CD4-positive, alpha-beta memory T cell (primary cell): ENCODE data around the gene PTCD1. TPM values are rescaled to one million over a fixed set of nuclear protein-coding genes. Genes with fewer than 3 reads are reported as not detected.
A peak's percentile ranks its signal among the peaks of the same experiment; 100 is the strongest.

Source experiments
- CTCF ChIA-PET: fragments of 350-600 bp; sonication (Branson Sonifier 250); formaldehyde crosslinking; loops from one replicate; lab custom pipeline; 2021; ENCODE audit warnings: inconsistent platforms; ENCODE audit not compliant: partially characterized antibody; lab: Charles Lee
- POLR2A ChIA-PET: fragments of 350-600 bp; sonication (Branson Sonifier 250); formaldehyde crosslinking; loops from one replicate; lab custom pipeline; 2021; ENCODE audit not compliant: partially characterized antibody; lab: Charles Lee
- DNase-seq, 5 donors: peaks; one replicate each; pipeline versions ENCODE4 v3.0.0 to v3.0.0-alpha.2; 2020 to 2022; ENCODE audit warnings: mixed read lengths in 1 of 5
- H3K27ac ChIP-seq: one replicate; pipeline ENCODE4 v1.7.0; 2013; ENCODE audit warnings: low read depth, low read length
- H3K27me3 ChIP-seq: 2 replicates; pipeline ENCODE4 v1.7.0; 2013; ENCODE audit warnings: mild to moderate bottlenecking, low read length, moderate library complexity; ENCODE audit not compliant: insufficient read depth
- H3K36me3 ChIP-seq: 2 replicates; pipeline ENCODE4 v1.7.0; 2013; ENCODE audit warnings: mild to moderate bottlenecking, low read length, moderate library complexity; ENCODE audit not compliant: insufficient read depth
- H3K4me1 ChIP-seq: 2 replicates; pipeline ENCODE4 v1.7.0; 2013; ENCODE audit warnings: mild to moderate bottlenecking, low read length, moderate library complexity; ENCODE audit not compliant: insufficient read depth
- H3K4me3 ChIP-seq, 2 donors: one replicate each; pipeline ENCODE4 v1.7.0; 2013; ENCODE audit warnings: low read length in 2 of 2, mild to moderate bottlenecking in 1 of 2
- H3K9me3 ChIP-seq, 2 donors: one replicate each; pipeline ENCODE4 v1.7.0; 2013; ENCODE audit warnings: low read length in 2 of 2, control low read depth in 1 of 2; ENCODE audit not compliant: control insufficient read depth in 1 of 2
- H3K27ac Mint-ChIP-seq, 7 donors: one replicate each; pipeline ENCODE4 v1.8.0; 2020 to 2021; ENCODE audit warnings: mixed read lengths in 7 of 7, mild to moderate bottlenecking in 6 of 7, inconsistent platforms in 3 of 7, moderate library complexity in 3 of 7
- H3K27me3 Mint-ChIP-seq, 2 donors: one replicate each; pipeline ENCODE4 v1.8.0; 2020 to 2021; ENCODE audit warnings: mixed read lengths in 2 of 2
- H3K36me3 Mint-ChIP-seq, 2 donors: one replicate each; pipeline ENCODE4 v1.8.0; 2020 to 2021; ENCODE audit warnings: mixed read lengths in 2 of 2, inconsistent platforms in 1 of 2, mild to moderate bottlenecking in 1 of 2
- H3K4me1 Mint-ChIP-seq, 4 donors: one replicate each; pipeline ENCODE4 v1.8.0; 2020 to 2021; ENCODE audit warnings: mixed read lengths in 4 of 4, mild to moderate bottlenecking in 1 of 4
- H3K4me3 Mint-ChIP-seq, 8 donors: one replicate each; pipeline ENCODE4 v1.8.0; 2020 to 2021; ENCODE audit warnings: mixed read lengths in 8 of 8, mild to moderate bottlenecking in 7 of 8, moderate library complexity in 6 of 8, inconsistent platforms in 3 of 8
- H3K9me3 Mint-ChIP-seq, 8 donors: one replicate each; pipeline ENCODE4 v1.8.0; 2020 to 2021; ENCODE audit warnings: mixed read lengths in 8 of 8, mild to moderate bottlenecking in 5 of 8, inconsistent platforms in 3 of 8, moderate library complexity in 1 of 8
- intact Hi-C: fragments of 100-400 bp; cut with micrococcal nuclease; formaldehyde crosslinking; loops from one replicate; pipeline ENCODE4 v1.15.1; 2023
- polyA plus RNA-seq, 2 donors: library from polyadenylated mRNA; unstranded; fragments of 300-500 nt; fragmentation: Illumina TruSeq; gene quantifications; one replicate each; pipeline ENCODE4 v1.2.3, GENCODE V29; 2021
- total RNA-seq, 2 experiments: library from RNA; stranded (reverse); gene quantifications; one replicate each; pipeline ENCODE4 v1.2.3, GENCODE V29; 2021

The PTCD1 gene
- total and polyA plus RNA-seq, 4 experiments from 2014 or later, result 1.00 to 7.7 (median 5.7) TPM

DNA sequence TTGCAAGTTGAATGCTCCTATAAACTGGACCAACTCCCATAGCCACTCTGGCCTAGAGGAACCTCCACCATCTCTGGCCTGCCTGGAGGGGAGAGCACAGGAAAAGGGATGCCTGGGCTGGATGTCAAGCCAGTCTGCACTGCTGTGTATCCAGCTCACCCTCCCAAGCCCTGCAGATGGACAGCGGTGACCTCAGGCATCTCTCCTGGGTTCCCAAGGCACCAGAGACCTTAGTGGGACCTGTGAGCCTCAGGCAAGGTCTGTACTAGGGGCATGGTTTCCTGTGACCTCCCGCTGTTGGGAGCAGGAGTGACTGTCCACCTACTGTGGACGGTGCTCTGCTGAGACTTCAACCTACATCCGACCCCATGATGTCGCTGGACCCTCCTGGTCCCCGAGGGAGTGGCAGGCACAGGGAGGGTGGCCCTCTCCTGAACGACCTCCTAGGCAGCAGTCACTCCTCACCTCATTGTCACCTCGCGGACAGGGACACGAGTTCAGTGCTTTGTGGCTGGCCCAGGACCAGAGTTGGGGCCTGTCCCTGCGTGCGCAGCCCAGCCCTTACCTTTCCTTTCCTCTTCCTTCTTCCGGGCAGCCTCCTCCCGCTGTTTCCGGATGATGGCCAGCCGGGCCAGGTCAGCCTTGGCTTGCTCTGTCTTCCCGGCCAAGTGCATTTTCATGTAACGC is 41.2 kb downstream of the PTCD1 start:
- peaks cover 28 to 81% of the 10 kb centered on the region in 2 donors for H3K36me3 Mint-ChIP-seq

DNA sequence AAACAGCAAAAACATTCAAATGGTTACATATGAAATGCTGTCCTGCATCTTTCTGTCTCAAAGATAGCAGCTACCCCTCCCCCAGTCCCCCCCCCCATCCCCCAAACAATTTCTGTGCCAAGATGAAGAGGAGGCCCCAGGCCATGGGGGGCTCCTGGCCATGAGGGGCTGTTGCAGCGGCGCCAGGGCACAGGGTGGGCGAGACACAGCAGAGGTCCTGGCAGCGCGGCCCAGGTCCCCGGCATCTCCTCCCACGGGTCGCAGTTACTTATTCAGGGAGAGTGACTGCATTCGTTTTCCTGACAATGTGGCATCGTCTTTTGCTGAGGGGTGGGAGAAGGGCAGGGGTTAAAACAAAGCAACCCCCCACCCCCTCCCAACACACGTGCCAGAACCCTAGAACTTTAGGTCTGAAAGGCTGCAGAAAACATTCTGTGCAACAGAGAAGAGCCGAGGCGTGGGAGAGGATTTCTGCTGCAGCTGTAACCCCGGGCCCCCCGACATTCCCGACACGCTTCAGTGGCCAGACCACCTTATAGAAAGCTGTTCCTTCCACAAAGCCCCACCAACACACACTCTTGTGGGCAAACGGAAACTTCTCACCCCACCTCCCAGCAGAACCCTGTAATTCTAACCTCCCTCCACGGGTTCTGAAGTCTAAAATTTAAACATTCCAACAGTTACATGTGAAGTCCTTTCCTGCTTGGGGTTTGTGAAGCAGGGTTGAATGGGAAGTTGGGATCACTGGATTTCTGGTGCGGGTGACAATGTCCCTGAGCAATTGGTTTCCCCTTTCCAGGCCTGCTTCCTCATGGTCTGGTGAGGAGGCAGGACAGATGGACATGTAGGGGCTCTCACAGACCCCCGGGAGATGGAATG is 41.9 kb downstream of the PTCD1 start:
- peak overlapping the region in 2 of 7 donors; percentile 53 to 68 for H3K27ac Mint-ChIP-seq
- DNase-seq, result no peak
- intact Hi-C loops, result no loop called here
- peaks cover 0 to 3% (median 0%) of the 10 kb centered on the region in 8 donors for H3K9me3 Mint-ChIP-seq
- peaks cover 28 to 84% of the 10 kb centered on the region in 2 donors for H3K36me3 Mint-ChIP-seq
- Histone ChIP-seq H3K27me3 (no peaks in the 10 kb centered on the region), H3K36me3 (peaks cover 68% of the 10 kb centered on the region), H3K27ac (no peak overlapping the region), H3K4me1 (peaks cover 22% of the 10 kb centered on the region), H3K4me3 (no peak overlapping the region), H3K9me3 (no peaks in the 10 kb centered on the region)
- ChIA-PET POLR2A (interaction anchor here (0.5 to 13.0 kb wide), 4 partner anchors 10 to 94 kb away, joined by 3 to 210 read pairs (median 3); partner anchors contain the start of genes BUD31 and PDAP1), CTCF (no interaction called here)
- H3K27me3 Mint-ChIP-seq, result no peaks in the 10 kb centered on the region
- H3K4me1 Mint-ChIP-seq, result peaks cover 10 to 38% (median 26%) of the 10 kb centered on the region in 4 donors
- no peak overlapping the region for H3K4me3 Mint-ChIP-seq

More for the DNA sequence above, 41.2 kb downstream of the PTCD1 start:
- H3K4me1 ChIP-seq, result peaks cover 16% of the 10 kb centered on the region
- CTCF ChIA-PET, result no interaction called here
- POLR2A ChIA-PET, result interaction anchor here (1.1 to 13.0 kb wide), 3 partner anchors 9 to 22 kb away, joined by 3 to 210 read pairs (median 10); partner anchors contain the start of genes BUD31 and PDAP1
- no peaks in the 10 kb centered on the region for H3K27me3 ChIP-seq
- peaks cover 0 to 3% (median 0%) of the 10 kb centered on the region in 8 donors for H3K9me3 Mint-ChIP-seq
- H3K27ac ChIP-seq, result no peak overlapping the region
- intact Hi-C loops, result no loop called here
- no peak overlapping the region for H3K4me3 ChIP-seq
- H3K9me3 ChIP-seq, result no peaks in the 10 kb centered on the region
- H3K27ac Mint-ChIP-seq, result peak overlapping the region in 6 of 7 donors; percentile 23 to 68 (median 54)
- no peaks in the 10 kb centered on the region for H3K27me3 Mint-ChIP-seq
- no peak overlapping the region for H3K4me3 Mint-ChIP-seq
- no peak for DNase-seq
- H3K36me3 ChIP-seq, result peaks cover 62% of the 10 kb centered on the region
- peaks cover 7 to 33% (median 22%) of the 10 kb centered on the region in 4 donors for H3K4me1 Mint-ChIP-seq

DNA sequence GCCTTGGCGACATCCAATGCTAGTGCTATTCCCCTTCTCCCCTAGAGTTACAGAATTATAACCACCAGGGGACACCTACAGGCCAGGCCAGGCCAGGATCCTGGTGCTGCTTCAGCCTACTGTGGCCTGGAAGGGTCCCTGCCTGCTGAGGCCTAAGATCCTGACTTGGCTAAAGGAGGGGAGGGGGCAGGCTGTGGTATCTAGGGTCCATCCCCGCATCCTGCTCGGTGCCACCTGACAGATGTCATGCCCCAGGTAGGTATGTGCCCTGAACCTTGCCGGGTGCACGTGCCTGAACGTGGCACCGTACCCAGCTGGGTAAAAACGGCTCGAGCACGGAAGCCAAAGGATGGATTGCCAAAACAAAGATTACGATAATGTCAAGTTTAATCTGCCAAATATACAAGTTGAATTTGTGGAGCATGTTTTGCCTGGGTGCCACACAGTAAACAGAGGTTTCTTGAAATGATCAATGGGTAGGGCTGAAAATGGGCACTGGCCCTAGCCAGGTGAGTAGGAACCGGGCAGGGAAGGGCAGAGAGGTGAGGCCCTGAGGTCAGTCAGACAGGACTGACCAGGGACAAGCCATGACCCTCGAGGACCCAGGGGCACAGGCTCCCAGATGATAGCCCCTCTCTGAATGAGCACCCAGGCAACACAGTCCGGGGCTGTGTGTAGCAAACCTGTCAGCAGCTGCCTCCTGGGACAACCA is 42.8 kb downstream of the PTCD1 start:
- Mint-ChIP-seq H3K4me3 (no peak overlapping the region), H3K27ac (peak overlapping the region in 4 of 7 donors; percentile 41 to 93 (median 74)), H3K36me3 (peaks cover 24 to 82% of the 10 kb centered on the region in 2 donors), H3K27me3 (no peaks in the 10 kb centered on the region), H3K4me1 (peaks cover 8 to 35% (median 26%) of the 10 kb centered on the region in 4 donors), H3K9me3 (no peaks in the 10 kb centered on the region)
- POLR2A ChIA-PET, result interaction anchor here (1.0 to 13.0 kb wide), 3 partner anchors 11 to 20 kb away, joined by 3 to 210 read pairs (median 47); partner anchors contain the start of genes BUD31 and PDAP1
- no peak for DNase-seq
- CTCF ChIA-PET, result interaction anchor here (1.3 to 4.4 kb wide), 2 partner anchors 13 to 31 kb away, joined by 3 to 28 read pairs; partner anchors contain the start of genes BUD31 and PDAP1
- Histone ChIP-seq H3K9me3 (no peaks in the 10 kb centered on the region), H3K27ac (peak overlapping the region; percentile 16), H3K36me3 (peaks cover 70% of the 10 kb centered on the region), H3K4me1 (peaks cover 22% of the 10 kb centered on the region), H3K27me3 (no peaks in the 10 kb centered on the region), H3K4me3 (no peak overlapping the region)
- intact Hi-C loops, result no loop called here

DNA sequence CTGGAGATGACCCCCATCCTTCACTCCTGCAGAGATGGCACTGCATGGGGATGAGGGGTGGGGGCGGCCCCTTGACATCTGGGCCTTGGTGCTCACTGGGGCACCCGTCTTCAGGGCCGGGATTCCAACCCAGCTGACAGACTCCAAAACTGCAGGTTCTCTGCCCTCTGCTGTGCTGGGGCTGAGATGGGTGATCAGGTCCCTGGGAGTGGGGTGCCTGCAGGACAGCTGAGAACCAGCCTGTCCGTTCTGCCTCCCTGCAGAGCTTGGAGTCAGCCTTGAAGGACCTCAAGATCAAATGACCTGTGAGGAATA is 44.5 kb downstream of the PTCD1 start:
- DNase-seq, result no peak
- peaks cover 70% of the 10 kb centered on the region for H3K36me3 ChIP-seq
- no peaks in the 10 kb centered on the region for H3K27me3 ChIP-seq
- peaks cover 22% of the 10 kb centered on the region for H3K4me1 ChIP-seq
- H3K9me3 ChIP-seq, result no peaks in the 10 kb centered on the region
- Mint-ChIP-seq H3K9me3 (no peaks in the 10 kb centered on the region), H3K27me3 (no peaks in the 10 kb centered on the region), H3K27ac (peak overlapping the region; percentile 71 to 97 (median 93)), H3K4me1 (peaks cover 8 to 32% (median 24%) of the 10 kb centered on the region in 4 donors), H3K36me3 (peaks cover 17 to 71% of the 10 kb centered on the region in 2 donors), H3K4me3 (peak overlapping the region in 1 of 8 donors; percentile 49)
- peak overlapping the region; percentile 60 for H3K27ac ChIP-seq
- CTCF ChIA-PET, result interaction anchor here (0.9 to 4.4 kb wide), 5 partner anchors 13 to 30 kb away, joined by 3 to 28 read pairs (median 3); partner anchors contain the start of genes ARPC1B, BUD31 and PDAP1
- POLR2A ChIA-PET, result interaction anchor here (0.8 to 13.0 kb wide), 8 partner anchors 8 to 106 kb away, joined by 3 to 210 read pairs (median 6); partner anchors contain the start of genes ARPC1B, ATP5MF, BUD31 and CPSF4
- H3K4me3 ChIP-seq, result no peak overlapping the region
- intact Hi-C loops, result no loop called here

DNA sequence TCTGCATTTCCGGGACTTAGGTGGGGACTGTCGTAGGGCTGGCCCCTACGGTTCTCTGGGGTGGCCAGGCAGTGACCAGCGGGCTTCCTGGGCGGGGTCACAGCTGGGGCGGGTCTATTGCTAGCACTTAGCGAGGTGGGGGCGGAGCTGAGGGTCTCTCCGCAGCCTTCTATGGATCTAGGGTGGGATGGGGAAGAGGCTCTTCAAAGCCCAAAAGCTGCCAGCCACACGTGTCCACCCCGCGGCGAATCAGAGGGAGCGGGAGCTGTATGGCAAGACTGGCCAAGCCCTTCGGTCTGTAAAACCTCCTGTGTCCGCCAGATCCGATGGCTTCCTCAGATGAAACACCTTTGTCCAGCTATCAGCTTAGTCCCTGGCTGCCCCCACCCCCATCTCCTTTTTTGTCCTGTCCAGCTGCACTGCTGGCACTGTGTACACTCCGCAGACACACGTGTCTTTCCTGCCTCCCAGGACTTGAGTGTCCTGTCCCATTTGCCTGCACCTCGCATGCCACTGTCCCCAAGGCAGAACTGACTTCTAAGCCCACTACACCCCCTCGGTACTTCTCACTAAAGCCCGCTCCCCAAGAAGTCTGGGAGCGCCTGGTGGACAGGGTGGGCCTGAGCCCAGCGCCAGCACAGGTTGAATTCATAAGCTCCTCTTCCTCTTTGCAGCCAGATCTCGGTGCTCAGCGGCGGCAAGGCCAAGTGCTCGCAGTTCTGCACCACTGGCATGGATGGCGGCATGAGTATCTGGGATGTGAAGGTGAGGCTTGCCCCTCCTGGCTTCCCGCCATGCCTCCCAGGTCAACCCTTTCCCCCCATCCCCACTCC is 45.0 kb downstream of the PTCD1 start:
- Histone ChIP-seq H3K9me3 (no peaks in the 10 kb centered on the region), H3K4me3 (peak overlapping the region in 1 of 2 donors; percentile 52), H3K4me1 (peaks cover 22% of the 10 kb centered on the region), H3K27me3 (no peaks in the 10 kb centered on the region), H3K36me3 (peaks cover 70% of the 10 kb centered on the region), H3K27ac (peak overlapping the region; percentile 60)
- POLR2A ChIA-PET, result interaction anchor here (0.5 to 13.0 kb wide), 12 partner anchors 9 to 516 kb away, joined by 3 to 210 read pairs (median 6); partner anchors contain the start of genes ARPC1B, BUD31, CPSF4 and PDAP1
- Mint-ChIP-seq H3K27ac (peak overlapping the region; percentile 92 to 97 (median 94)), H3K27me3 (no peaks in the 10 kb centered on the region), H3K4me1 (peaks cover 6 to 27% (median 21%) of the 10 kb centered on the region in 4 donors), H3K4me3 (peak overlapping the region; percentile 80 to 91 (median 84)), H3K36me3 (peaks cover 17 to 67% of the 10 kb centered on the region in 2 donors), H3K9me3 (no peaks in the 10 kb centered on the region)
- CTCF ChIA-PET, result interaction anchor here (0.7 to 4.4 kb wide), 9 partner anchors 15 to 187 kb away, joined by 3 to 28 read pairs (median 3); partner anchors contain the start of genes ARPC1B, BUD31 and PDAP1
- intact Hi-C loops, result loop anchor here (1.0 to 2.0 kb wide), 3 partner anchors 12 to 19 kb away; partner anchors contain the start of genes ARPC1B, BUD31 and PDAP1
- DNase-seq, result no peak
